Esophagus (tissue), 2 donors: ENCODE measurements around the gene MTUS2. TPM values are rescaled to one million over a fixed set of nuclear protein-coding genes. Genes with fewer than 3 reads are reported as not detected.

Experiments
- H3K27ac ChIP-seq, 2 donors: one replicate each; pipeline ENCODE4 v1.5.1; 2013; ENCODE audit warnings: low read depth in 2 of 2, mild to moderate bottlenecking in 2 of 2, inconsistent platforms in 1 of 2, low read length in 1 of 2, moderate library complexity in 1 of 2
- H3K27me3 ChIP-seq, 2 donors: one replicate each; pipeline ENCODE4 v1.6.1; 2013; ENCODE audit warnings: low read length in 2 of 2, control low read depth in 1 of 2, mild to moderate bottlenecking in 1 of 2; ENCODE audit not compliant: insufficient read depth in 2 of 2, control insufficient read depth in 1 of 2
- H3K36me3 ChIP-seq, 2 donors: one replicate each; pipeline ENCODE4 v1.6.1; 2013; ENCODE audit warnings: low read length in 1 of 2; ENCODE audit not compliant: control insufficient read depth in 2 of 2, insufficient read depth in 2 of 2
- H3K4me1 ChIP-seq, 2 donors: one replicate each; pipeline ENCODE4 v1.6.1; 2013; ENCODE audit warnings: low read length in 1 of 2; ENCODE audit not compliant: control insufficient read depth in 2 of 2, insufficient read depth in 2 of 2
- H3K4me3 ChIP-seq, 2 donors: one replicate each; pipeline ENCODE4 v1.5.1; 2013; ENCODE audit warnings: low read length in 2 of 2, mild to moderate bottlenecking in 2 of 2, low read depth in 1 of 2, moderate library complexity in 1 of 2
- H3K9me3 ChIP-seq, 2 donors: one replicate each; pipeline ENCODE4 v1.6.1; 2013; ENCODE audit warnings: mild to moderate bottlenecking in 2 of 2, low read depth in 1 of 2, low read length in 1 of 2, moderate library complexity in 1 of 2; ENCODE audit not compliant: control insufficient read depth in 2 of 2, insufficient read depth in 1 of 2
- WGBS, 2 donors: extraction: QIAGEN DNeasy Blood & Tissue Kit; methylation state at CpG; one replicate each; pipeline ENCODE4 v1.1.7; 2013; 5-methylcytosine and 5-hydroxymethylcytosine counted together
- polyA plus RNA-seq, 2 donors: library from polyadenylated mRNA; stranded (reverse); fragments of 200-250 nt; gene quantifications; one replicate each; pipeline ENCODE4 v1.2.3, GENCODE V29; 2013
- donor health status: healthy with polysubstance abuse.
- donor health status: Bipolar disorder and iron deficiency.

MTUS2 gene
- polyA plus RNA-seq, 2 donors: 0.20 to 0.33 TPM

DNA sequence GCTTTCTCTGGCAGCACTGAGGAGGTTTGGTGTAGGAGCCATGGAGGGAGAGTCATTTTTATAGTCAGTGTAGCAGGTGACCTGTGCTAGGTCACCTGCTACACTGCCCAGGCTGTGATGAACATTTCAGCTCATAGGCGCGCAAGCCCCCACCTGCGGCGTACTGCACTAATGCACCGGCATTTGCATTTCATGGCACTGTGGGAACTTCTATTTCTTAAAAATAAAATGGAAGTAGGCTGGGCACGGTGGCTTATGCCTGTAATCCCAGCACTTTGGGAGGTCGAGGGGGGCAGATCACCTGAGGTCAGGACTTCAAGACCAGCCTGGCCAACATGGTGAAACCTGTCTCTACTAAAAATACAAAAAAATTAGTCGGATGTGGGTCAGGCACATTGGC is 674.4 kb downstream of the MTUS2 start:
- WGBS, 2 donors: 91 to 92% methylated on average over 8 of the region's 8 CpGs
- Histone ChIP-seq H3K4me1 (peaks cover 2 to 6% of the 10 kb centered on the region in 2 donors), H3K4me3 (no peak overlapping the region), H3K9me3 (peaks cover 0 to 4% of the 10 kb centered on the region in 2 donors), H3K27me3 (peaks cover 0 to 2% of the 10 kb centered on the region in 2 donors), H3K27ac (no peak overlapping the region), H3K36me3 (no peaks in the 10 kb centered on the region)

- Histone ChIP-seq H3K36me3 (no peaks in the 10 kb centered on the region), H3K9me3 (peaks cover 0 to 4% of the 10 kb centered on the region in 2 donors), H3K4me1 (peaks cover 2 to 6% of the 10 kb centered on the region in 2 donors), H3K27me3 (no peaks in the 10 kb centered on the region), H3K4me3 (no peak overlapping the region), H3K27ac (no peak overlapping the region)
- WGBS, 2 donors: 32 to 35% methylated on average over 9 of the region's 9 CpGs
Measured at GRCh38 chr13:29496241-29496712, 676.1 kb downstream of the MTUS2 start.

DNA sequence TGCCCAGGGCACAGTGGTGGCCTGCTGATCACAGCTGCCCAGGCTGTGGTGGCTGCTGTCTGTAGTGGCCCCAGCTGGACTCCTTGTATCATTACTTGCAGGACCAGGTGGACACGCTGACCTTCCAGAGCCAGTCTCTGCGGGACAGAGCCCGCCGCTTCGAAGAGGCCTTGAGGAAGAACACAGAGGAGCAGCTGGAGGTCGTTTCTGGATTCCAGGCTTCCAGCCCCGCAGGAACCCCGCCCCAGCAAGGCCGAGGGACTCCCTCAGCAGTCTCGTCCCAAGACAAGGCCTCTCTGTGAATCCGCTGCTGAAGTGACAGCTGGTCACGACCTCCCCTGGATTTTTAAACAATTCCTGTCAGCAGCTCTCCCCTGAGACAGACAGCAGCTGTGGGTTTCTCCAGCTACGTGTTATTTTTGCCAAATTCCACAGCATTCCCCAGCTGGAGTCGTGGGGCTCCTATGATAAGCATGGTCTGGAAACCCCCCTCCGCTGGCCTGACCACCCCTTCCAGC is 677.1 kb downstream of the MTUS2 start:
- Histone ChIP-seq H3K27ac (no peak overlapping the region), H3K36me3 (no peaks in the 10 kb centered on the region), H3K4me1 (peaks cover 2 to 6% of the 10 kb centered on the region in 2 donors), H3K4me3 (no peak overlapping the region), H3K27me3 (no peaks in the 10 kb centered on the region), H3K9me3 (no peaks in the 10 kb centered on the region)
- 50 to 58% methylated on average over 15 of the region's 15 CpGs for WGBS, 2 donors

DNA sequence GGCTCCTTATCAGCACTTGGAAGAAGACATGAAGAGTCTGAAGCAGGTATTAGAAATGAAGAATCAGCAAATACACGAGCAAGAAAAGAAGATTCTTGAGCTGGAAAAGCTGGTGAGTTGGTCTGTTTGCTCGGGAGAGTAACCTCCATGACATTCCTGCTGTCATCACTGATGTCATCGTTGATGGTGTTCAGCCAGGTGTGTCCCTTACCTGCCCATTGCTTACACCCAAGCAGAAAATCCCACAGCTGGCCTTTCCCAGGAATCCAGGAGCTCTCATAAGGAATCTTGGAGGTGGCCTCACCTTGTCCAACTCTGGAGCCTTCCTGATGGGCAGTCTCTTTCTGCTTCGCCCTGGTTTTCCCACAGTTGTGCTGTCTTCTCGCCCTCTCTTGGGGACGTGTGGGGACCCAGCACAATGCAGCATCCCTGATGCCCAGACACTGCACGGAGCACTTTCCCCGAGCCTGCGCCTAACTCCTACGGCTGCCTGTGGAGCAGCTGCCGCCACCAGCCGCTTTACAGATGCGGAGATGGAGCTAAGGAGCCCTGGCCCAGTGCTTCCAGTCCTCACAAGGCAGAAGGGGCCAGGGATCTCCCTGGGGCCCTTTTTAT is 678.4 kb downstream of the MTUS2 start:
- Histone ChIP-seq H3K36me3 (no peaks in the 10 kb centered on the region), H3K27ac (no peak overlapping the region), H3K4me3 (no peak overlapping the region), H3K9me3 (no peaks in the 10 kb centered on the region), H3K27me3 (no peaks in the 10 kb centered on the region), H3K4me1 (peaks cover 2 to 6% of the 10 kb centered on the region in 2 donors)
- WGBS, 2 donors: 88 to 89% methylated on average over 13 of the region's 13 CpGs

- peaks cover 2 to 6% of the 10 kb centered on the region in 2 donors for H3K4me1 ChIP-seq
- no peak overlapping the region for H3K4me3 ChIP-seq
- no peaks in the 10 kb centered on the region for H3K27me3 ChIP-seq
- WGBS, 2 donors: 81 to 83% methylated on average over 7 of the region's 7 CpGs
- H3K36me3 ChIP-seq: no peaks in the 10 kb centered on the region
- no peaks in the 10 kb centered on the region for H3K9me3 ChIP-seq
- no peak overlapping the region for H3K27ac ChIP-seq
Measured at GRCh38 chr13:29499506-29500165, 679.5 kb downstream of the MTUS2 start.

DNA sequence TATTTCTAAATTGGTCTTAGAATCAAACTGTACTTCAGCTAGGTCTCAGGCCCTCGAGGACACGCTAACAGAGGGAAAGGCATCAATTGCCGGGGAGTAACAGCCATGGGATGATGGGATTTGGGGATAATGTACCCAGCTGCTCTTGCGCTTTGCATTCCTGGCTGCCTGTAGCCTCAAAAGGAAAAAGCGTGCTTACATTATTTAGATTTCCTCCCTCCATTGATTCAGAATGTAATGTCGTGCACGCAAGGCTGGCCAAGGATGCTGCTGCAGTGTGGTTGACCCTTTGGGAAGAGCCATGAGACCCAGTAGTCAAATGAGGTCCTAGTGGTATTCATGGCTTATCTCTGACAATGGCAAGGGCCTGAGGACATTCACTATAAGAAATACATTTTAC is 680.2 kb downstream of the MTUS2 start:
- H3K4me1 ChIP-seq: peaks cover 2 to 6% of the 10 kb centered on the region in 2 donors
- no peaks in the 10 kb centered on the region for H3K36me3 ChIP-seq
- H3K27me3 ChIP-seq: no peaks in the 10 kb centered on the region
- no peaks in the 10 kb centered on the region for H3K9me3 ChIP-seq
- WGBS, 2 donors: 91 to 93% methylated on average over 7 of the region's 7 CpGs
- H3K27ac ChIP-seq: no peak overlapping the region
- H3K4me3 ChIP-seq: no peak overlapping the region

DNA sequence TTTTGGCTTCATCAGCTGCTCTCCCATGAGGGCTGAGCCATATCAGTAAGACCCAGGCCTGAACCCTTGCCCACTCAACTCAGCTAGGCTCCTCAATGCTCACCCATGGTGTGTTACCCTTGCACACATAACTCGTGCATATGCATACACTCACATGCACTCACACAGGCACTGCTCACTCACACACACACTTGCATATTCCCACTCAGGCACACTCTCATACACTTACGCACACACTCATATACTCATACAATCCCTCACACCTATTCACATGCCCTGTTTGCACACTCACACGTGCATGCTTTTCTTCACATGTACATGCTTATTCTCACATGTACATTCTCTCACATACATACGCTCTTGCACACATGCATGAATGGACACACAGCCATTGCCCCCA is 681.5 kb downstream of the MTUS2 start:
- Histone ChIP-seq H3K4me1 (peaks cover 0 to 2% of the 10 kb centered on the region in 2 donors), H3K27ac (no peak overlapping the region), H3K4me3 (no peak overlapping the region), H3K9me3 (no peaks in the 10 kb centered on the region), H3K36me3 (no peaks in the 10 kb centered on the region), H3K27me3 (no peaks in the 10 kb centered on the region)
- WGBS, 2 donors: 80 to 88% methylated on average over 4 of the region's 4 CpGs

- WGBS, 2 donors: 79 to 87% methylated on average over 13 of the region's 13 CpGs
- H3K27me3 ChIP-seq: no peaks in the 10 kb centered on the region
- no peaks in the 10 kb centered on the region for H3K36me3 ChIP-seq
- H3K9me3 ChIP-seq: no peaks in the 10 kb centered on the region
- H3K4me1 ChIP-seq: no peaks in the 10 kb centered on the region
- no peak overlapping the region for H3K4me3 ChIP-seq
- no peak overlapping the region for H3K27ac ChIP-seq
Measured at GRCh38 chr13:29502391-29503008, 682.4 kb downstream of the MTUS2 start.

- H3K4me3 ChIP-seq: no peak overlapping the region
- no peak overlapping the region for H3K27ac ChIP-seq
- H3K27me3 ChIP-seq: no peaks in the 10 kb centered on the region
- H3K9me3 ChIP-seq: no peaks in the 10 kb centered on the region
- H3K36me3 ChIP-seq: no peaks in the 10 kb centered on the region
- 40 to 41% methylated on average over 32 of the region's 32 CpGs for WGBS, 2 donors
- peaks cover 0 to 3% of the 10 kb centered on the region in 2 donors for H3K4me1 ChIP-seq
Measured at GRCh38 chr13:29503041-29503837, 683.1 kb downstream of the MTUS2 start.
